Right lobe of liver (tissue), 4 donors: ENCODE results near the gene MAMLD1.

ENCODE experiments used
- POLR2A ChIP-seq: fragments of 450-650 bp; IDR thresholded peaks from one replicate; pipeline ENCODE4 v1.6.1; 2017; ENCODE audit warnings: antibody characterized with exemption, mild to moderate bottlenecking
- TF ChIP-seq, protein P1 (sequence below), 4 donors: fragments of 200-600 bp in 3 of 4; fragments of 450-650 bp in 1 of 4; IDR thresholded peaks; one replicate each; pipeline versions ENCODE4 v1.5.1 to v1.8.0; 2016 to 2022; ENCODE audit warnings: antibody characterized with exemption in 4 of 4, mild to moderate bottlenecking in 2 of 4
- donor health status: DM: no; HTN: no; CAD: no.
- donor health status: DM: no; HTN: no; CAD: no.
- donor health status: DM: no; HTN: yes; CAD: no.

DNA sequence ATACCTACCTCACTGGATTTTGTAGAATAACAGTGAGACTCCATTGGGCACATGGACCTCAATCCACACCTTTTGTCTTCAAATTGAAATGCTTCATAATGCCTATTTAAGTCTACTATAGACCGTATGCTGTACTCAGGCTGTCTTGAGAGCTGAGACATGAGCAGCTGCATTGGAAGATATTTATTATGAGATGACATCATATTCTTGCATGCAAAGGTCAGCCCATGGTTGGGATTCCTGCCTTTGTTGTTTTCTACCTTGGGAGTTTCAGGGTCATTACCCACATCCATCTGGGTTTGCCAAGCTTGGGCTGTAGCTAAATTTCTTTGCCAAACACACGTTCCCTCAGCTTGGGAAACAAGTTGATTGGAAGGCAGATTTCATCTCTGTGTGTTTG, 33.2 kb upstream of the MAMLD1 start:
- TF ChIP-seq, protein P1, sequence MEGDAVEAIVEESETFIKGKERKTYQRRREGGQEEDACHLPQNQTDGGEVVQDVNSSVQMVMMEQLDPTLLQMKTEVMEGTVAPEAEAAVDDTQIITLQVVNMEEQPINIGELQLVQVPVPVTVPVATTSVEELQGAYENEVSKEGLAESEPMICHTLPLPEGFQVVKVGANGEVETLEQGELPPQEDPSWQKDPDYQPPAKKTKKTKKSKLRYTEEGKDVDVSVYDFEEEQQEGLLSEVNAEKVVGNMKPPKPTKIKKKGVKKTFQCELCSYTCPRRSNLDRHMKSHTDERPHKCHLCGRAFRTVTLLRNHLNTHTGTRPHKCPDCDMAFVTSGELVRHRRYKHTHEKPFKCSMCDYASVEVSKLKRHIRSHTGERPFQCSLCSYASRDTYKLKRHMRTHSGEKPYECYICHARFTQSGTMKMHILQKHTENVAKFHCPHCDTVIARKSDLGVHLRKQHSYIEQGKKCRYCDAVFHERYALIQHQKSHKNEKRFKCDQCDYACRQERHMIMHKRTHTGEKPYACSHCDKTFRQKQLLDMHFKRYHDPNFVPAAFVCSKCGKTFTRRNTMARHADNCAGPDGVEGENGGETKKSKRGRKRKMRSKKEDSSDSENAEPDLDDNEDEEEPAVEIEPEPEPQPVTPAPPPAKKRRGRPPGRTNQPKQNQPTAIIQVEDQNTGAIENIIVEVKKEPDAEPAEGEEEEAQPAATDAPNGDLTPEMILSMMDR (IDR thresholded peaks at IDR 0.05): no peak
- no peak for TF ChIP-seq POLR2A
